Activated CD4-positive, alpha-beta T cell treated with anti-CD3 and anti-CD28 coated beads for 4 hours (primary cell): Measurements from ENCODE around the gene DNAJC1.
"Not testable (repeated sequence)": the region's sequence is repeated elsewhere in the genome, so short reads cannot be mapped to it uniquely, and the experiment has no call there.

Source experiments
- DNase-seq, 2 donors: peaks; one replicate each; pipeline ENCODE4 v3.0.0-alpha.2; 2020

The DNAJC1 gene

GRCh38 chr10:21894648-21895342 lies 108.7 kb downstream of the DNAJC1 start:
- DNase-seq, result no peak

- DNase-seq, result no peak
Measured at GRCh38 chr10:21891439-21891838, 112.1 kb downstream of the DNAJC1 start.

- DNase-seq, result no peak
Measured at GRCh38 chr10:21889477-21890275, 113.9 kb downstream of the DNAJC1 start.

- peak; percentile 7 to 8 for DNase-seq
Measured at GRCh38 chr10:21888959-21889358, 114.6 kb downstream of the DNAJC1 start.

- DNase-seq, result no peak
Measured at GRCh38 chr10:21885940-21886339, 117.6 kb downstream of the DNAJC1 start.

- DNase-seq, result no peak
Measured at GRCh38 chr10:21873198-21873597, 130.3 kb downstream of the DNAJC1 start.

GRCh38 chr10:21872771-21873170 lies 130.8 kb downstream of the DNAJC1 start:
- DNase-seq, result not testable (repeated sequence)

- DNase-seq, result no peak
Measured at GRCh38 chr10:21870849-21871248, 132.7 kb downstream of the DNAJC1 start.

GRCh38 chr10:21869087-21869486 lies 134.4 kb downstream of the DNAJC1 start:
- not testable (repeated sequence) for DNase-seq

GRCh38 chr10:21860718-21861117 lies 142.8 kb downstream of the DNAJC1 start:
- no peak for DNase-seq

- DNase-seq, result no peak
Measured at GRCh38 chr10:21858455-21858854, 145.1 kb downstream of the DNAJC1 start.

GRCh38 chr10:21849607-21850006 lies 153.9 kb downstream of the DNAJC1 start:
- no peak for DNase-seq

GRCh38 chr10:21843645-21844044 lies 159.9 kb downstream of the DNAJC1 start:
- no peak for DNase-seq

GRCh38 chr10:21841273-21841672 lies 162.3 kb downstream of the DNAJC1 start:
- not testable (repeated sequence) for DNase-seq

GRCh38 chr10:21837487-21837886 lies 166.0 kb downstream of the DNAJC1 start:
- DNase-seq, result not testable (repeated sequence)

GRCh38 chr10:21834574-21834973 lies 169.0 kb downstream of the DNAJC1 start:
- not testable (repeated sequence) for DNase-seq

- no peak for DNase-seq
Measured at GRCh38 chr10:21832821-21833130, 170.8 kb downstream of the DNAJC1 start.

- DNase-seq, result no peak
Measured at GRCh38 chr10:21831986-21832820, 171.3 kb downstream of the DNAJC1 start.

- no peak for DNase-seq
Measured at GRCh38 chr10:21830037-21830436, 173.5 kb downstream of the DNAJC1 start.

- no peak for DNase-seq
Measured at GRCh38 chr10:21827308-21827707, 176.2 kb downstream of the DNAJC1 start.

GRCh38 chr10:21826725-21827124 lies 176.8 kb downstream of the DNAJC1 start:
- no peak for DNase-seq

GRCh38 chr10:21825345-21825744 lies 178.2 kb downstream of the DNAJC1 start:
- no peak for DNase-seq

GRCh38 chr10:21824409-21824808 lies 179.1 kb downstream of the DNAJC1 start:
- DNase-seq, result no peak

- DNase-seq, result no peak
Measured at GRCh38 chr10:21823617-21824016, 179.9 kb downstream of the DNAJC1 start.
